ENCODE data around the gene EXOSC7.

EXOSC7 gene

GRCh38 chr3:44976002-44976815, at the start of gene EXOSC7, which contains the start of gene ZDHHC3:
Gene EXOSC7 (plus strand): TSS chr3:44976244. CDS start chr3:44976278, 34 bp downstream.
Gene ZDHHC3 (minus strand): TSS chr3:44976174. CDS start chr3:44959436, 16,738 bp downstream.
- DNase-seq (ENCODE audit: extremely low read depth, insufficient read length) = peak; percentile 89

GRCh38 chr3:44926921-44927320, 49.1 kb upstream of the EXOSC7 start:
- no peak for TF ChIP-seq CTCF (IDR thresholded peaks at IDR 0.05; ENCODE audit: insufficient read depth, low read length, poor library complexity, severe bottlenecking)
- DNase-seq (ENCODE audit: extremely low read depth, insufficient read length) = no peak
- peaks cover 21% of the 10 kb centered on the region for H3K36me3 ChIP-seq (ENCODE audit: control insufficient read depth, insufficient read depth, low read length)
- H3K4me3 ChIP-seq (replicated peaks; ENCODE audit: low read depth, low read length) = no peak overlapping the region
- no peaks in the 10 kb centered on the region for H3K27me3 ChIP-seq (replicated peaks; ENCODE audit: control insufficient read depth, insufficient read depth, low read length)

More at GRCh38 chr3:44976002-44976815, at the start of gene EXOSC7, which contains the start of gene ZDHHC3:
- no peak for TF ChIP-seq CTCF (IDR thresholded peaks at IDR 0.05; ENCODE audit: insufficient read depth, low read length, poor library complexity, severe bottlenecking)
- H3K4me3 ChIP-seq (replicated peaks; ENCODE audit: low read depth, low read length) = peak within 1 kb of the TSS; percentile 95
- peaks cover 4% of the 10 kb centered on the region for H3K36me3 ChIP-seq (ENCODE audit: control insufficient read depth, insufficient read depth, low read length)
- no peaks in the 10 kb centered on the region for H3K27me3 ChIP-seq (replicated peaks; ENCODE audit: control insufficient read depth, insufficient read depth, low read length)

- H3K4me3 ChIP-seq (replicated peaks; ENCODE audit: low read depth, low read length) = no peak overlapping the region
- H3K27me3 ChIP-seq (replicated peaks; ENCODE audit: control insufficient read depth, insufficient read depth, low read length) = no peaks in the 10 kb centered on the region
- TF ChIP-seq CTCF (IDR thresholded peaks at IDR 0.05; ENCODE audit: insufficient read depth, low read length, poor library complexity, severe bottlenecking) = no peak
- DNase-seq (ENCODE audit: extremely low read depth, insufficient read length) = no peak
- peaks cover 21% of the 10 kb centered on the region for H3K36me3 ChIP-seq (ENCODE audit: control insufficient read depth, insufficient read depth, low read length)
Observed at GRCh38 chr3:44927371-44927770, 48.7 kb upstream of the EXOSC7 start.

GRCh38 chr3:44929782-44930181, 46.3 kb upstream of the EXOSC7 start:
- H3K4me3 ChIP-seq (replicated peaks; ENCODE audit: low read depth, low read length) = no peak overlapping the region
- peaks cover 22% of the 10 kb centered on the region for H3K36me3 ChIP-seq (ENCODE audit: control insufficient read depth, insufficient read depth, low read length)
- H3K27me3 ChIP-seq (replicated peaks; ENCODE audit: control insufficient read depth, insufficient read depth, low read length) = no peaks in the 10 kb centered on the region
- DNase-seq (ENCODE audit: extremely low read depth, insufficient read length) = no peak
- TF ChIP-seq CTCF (IDR thresholded peaks at IDR 0.05; ENCODE audit: insufficient read depth, low read length, poor library complexity, severe bottlenecking) = no peak

GRCh38 chr3:44930911-44931310, 45.1 kb upstream of the EXOSC7 start:
- TF ChIP-seq CTCF (IDR thresholded peaks at IDR 0.05; ENCODE audit: insufficient read depth, low read length, poor library complexity, severe bottlenecking) = no peak
- H3K4me3 ChIP-seq (replicated peaks; ENCODE audit: low read depth, low read length) = no peak overlapping the region
- H3K36me3 ChIP-seq (ENCODE audit: control insufficient read depth, insufficient read depth, low read length) = peaks cover 24% of the 10 kb centered on the region
- H3K27me3 ChIP-seq (replicated peaks; ENCODE audit: control insufficient read depth, insufficient read depth, low read length) = no peaks in the 10 kb centered on the region
- DNase-seq (ENCODE audit: extremely low read depth, insufficient read length) = no peak

All from GM06990 (cell line).